GM18511 (cell line): Measurements from ENCODE around the gene ADAM10.

Experiments used
- ATAC-seq: cut with Tn5 transposase; IDR thresholded peaks from one replicate; pipeline ENCODE4 v1.9.1; 2021; ENCODE audit warnings: mild to moderate bottlenecking, moderate library complexity; ENCODE audit not compliant: unreplicated experiment

Gene ADAM10

GRCh38 chr15:58541410-58542087 lies 208.0 kb downstream of the ADAM10 start:
- no peak for ATAC-seq

- ATAC-seq, result no peak
Observed at GRCh38 chr15:58539548-58539947, 210.0 kb downstream of the ADAM10 start.

- ATAC-seq, result no peak
Observed at GRCh38 chr15:58538901-58539300, 210.6 kb downstream of the ADAM10 start.
